ENCODE measurements around the gene KRT84.
"Not testable (repeated sequence)": the region's sequence is repeated elsewhere in the genome, so short reads cannot be mapped to it uniquely, and the experiment has no call there.

Gene KRT84

GRCh38 chr12:52410589-52411248 lies 25.3 kb upstream of the KRT84 start:
- DNase-seq, result not testable (repeated sequence)

- no peak for DNase-seq
These were observed 22.5 kb upstream of the KRT84 start for GRCh38 chr12:52407918-52408317.

GRCh38 chr12:52405922-52406385 lies 20.5 kb upstream of the KRT84 start, which contains the start of gene KRT82:
KRT82 (minus strand) TSS chr12:52406335; CDS start chr12:52406277, 58 bp downstream.
- DNase-seq, result no peak

GRCh38 chr12:52404951-52405350 lies 19.5 kb upstream of the KRT84 start:
- DNase-seq, result no peak

- DNase-seq, result no peak
These were observed 18.1 kb upstream of the KRT84 start for GRCh38 chr12:52403561-52403960.

GRCh38 chr12:52402873-52403540 lies 17.6 kb upstream of the KRT84 start:
- DNase-seq, result no peak

- no peak for DNase-seq
These were observed 16.9 kb upstream of the KRT84 start for GRCh38 chr12:52402377-52402776.

- no peak for DNase-seq
These were observed 16.5 kb upstream of the KRT84 start for GRCh38 chr12:52401926-52402325.

GRCh38 chr12:52401526-52401925 lies 16.1 kb upstream of the KRT84 start:
- no peak for DNase-seq

- DNase-seq, result no peak
These were observed 15.5 kb upstream of the KRT84 start for GRCh38 chr12:52400906-52401305.

GRCh38 chr12:52399756-52400155 lies 14.3 kb upstream of the KRT84 start:
- no peak for DNase-seq

GRCh38 chr12:52398176-52398575 lies 12.7 kb upstream of the KRT84 start:
- DNase-seq, result no peak

GRCh38 chr12:52396656-52397055 lies 11.2 kb upstream of the KRT84 start:
- DNase-seq, result no peak

- peak; percentile 21 for DNase-seq
These were observed 10.4 kb upstream of the KRT84 start for GRCh38 chr12:52395761-52396434.

- DNase-seq, result no peak
These were observed 9.5 kb upstream of the KRT84 start for GRCh38 chr12:52394836-52395405.

GRCh38 chr12:52392465-52393007 lies 7.1 kb upstream of the KRT84 start:
- DNase-seq, result no peak

GRCh38 chr12:52391618-52392002 lies 6.2 kb upstream of the KRT84 start:
- peak; percentile 86 for DNase-seq

GRCh38 chr12:52390739-52391617 lies 5.5 kb upstream of the KRT84 start:
- no peak for DNase-seq

- no peak for DNase-seq
These were observed 4.1 kb upstream of the KRT84 start for GRCh38 chr12:52389313-52390207.

- no peak for DNase-seq
These were observed 2.4 kb upstream of the KRT84 start for GRCh38 chr12:52387859-52388258.

GRCh38 chr12:52383331-52383730 lies 2.1 kb downstream of the KRT84 start:
- DNase-seq, result no peak
